HG02642 (cell line): ENCODE results near the gene IER5.

Experiments
- ATAC-seq: cut with Tn5 transposase; IDR thresholded peaks from one replicate; pipeline ENCODE4 v1.9.1; 2021; ENCODE audit warnings: mild to moderate bottlenecking; ENCODE audit not compliant: unreplicated experiment, poor library complexity

Gene IER5

DNA sequence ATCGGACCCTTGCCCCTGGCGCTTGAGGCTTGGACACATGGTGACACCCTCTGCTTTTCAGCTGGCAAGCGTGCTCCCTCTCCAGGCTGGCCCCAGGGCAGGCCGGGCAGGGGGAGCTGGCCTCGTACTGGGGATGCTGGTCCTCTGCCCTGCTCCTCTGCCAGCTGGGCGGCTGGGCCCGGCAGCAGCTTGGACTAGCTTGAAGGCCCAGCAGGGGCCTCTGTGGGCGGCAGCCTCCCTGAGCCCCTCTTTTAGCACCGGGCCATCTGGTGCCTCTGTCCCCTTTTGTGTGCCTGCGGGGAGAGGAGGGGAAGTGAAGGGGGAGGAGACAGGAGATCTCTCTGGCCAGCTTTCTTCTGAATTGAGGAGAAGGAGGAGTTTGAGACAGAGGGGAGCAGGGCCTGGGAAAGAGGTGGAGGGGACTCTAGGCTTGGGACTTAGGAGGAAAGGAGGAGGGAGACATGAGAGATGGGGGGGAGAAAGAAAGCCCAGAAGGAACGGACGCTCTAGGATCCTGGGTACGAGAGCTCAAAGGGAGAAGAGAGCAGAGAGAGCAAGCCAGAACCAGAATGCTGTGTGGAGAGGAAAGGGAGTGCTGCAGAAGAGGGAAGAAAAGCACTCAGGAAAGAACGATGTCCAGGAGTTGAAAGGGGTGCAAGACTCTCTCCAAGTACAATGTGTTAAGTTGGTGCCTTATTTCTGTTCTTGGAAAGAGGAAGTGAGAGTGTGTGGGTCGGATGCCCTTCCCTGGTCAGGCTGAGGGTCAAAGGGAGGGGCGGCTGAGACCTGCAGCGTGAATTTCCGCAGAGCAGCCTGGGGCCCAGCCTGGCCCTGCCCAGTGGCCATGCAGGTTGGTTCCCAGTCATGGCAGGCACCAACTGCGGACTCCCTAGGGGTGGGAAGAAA lies 40.3 kb downstream of the IER5 start:
- ATAC-seq: peak; percentile 46

- ATAC-seq: no peak
Measured at GRCh38 chr1:181129771-181130606, 41.5 kb downstream of the IER5 start.

DNA sequence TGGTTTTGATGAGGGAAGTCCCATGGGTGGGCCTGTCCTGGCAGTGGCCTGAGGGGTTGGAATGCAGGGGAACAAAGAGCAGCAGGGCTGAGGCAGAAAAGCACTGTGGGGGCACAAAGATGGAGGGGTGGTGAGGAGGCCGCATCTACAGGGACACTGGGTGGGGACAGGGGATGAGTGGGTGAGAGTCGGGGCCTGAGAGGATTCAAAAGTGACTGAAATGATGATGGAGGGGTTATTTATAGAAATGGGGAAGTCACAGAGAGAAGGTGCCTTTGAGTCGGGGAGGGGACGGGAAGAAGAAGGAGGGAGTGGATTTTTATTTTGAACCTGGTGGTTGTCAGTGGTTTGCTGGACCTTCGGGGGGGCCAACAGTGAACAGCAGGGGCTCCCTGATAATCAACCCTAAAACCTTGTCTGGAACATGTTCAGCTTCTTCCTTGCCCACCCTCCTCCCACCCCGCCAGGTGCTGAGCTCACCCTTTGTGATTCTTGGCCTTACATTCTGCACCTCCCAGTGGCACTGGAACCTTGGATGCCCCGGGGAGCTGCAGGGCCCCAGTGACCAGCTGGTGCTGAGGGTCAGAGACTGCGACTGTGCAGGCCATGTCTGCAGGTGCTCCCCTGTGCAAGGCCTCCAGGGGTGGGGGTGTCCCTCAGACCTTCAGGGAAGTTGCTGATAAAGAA lies 42.9 kb downstream of the IER5 start:
- ATAC-seq: peak; percentile 20

- no peak for ATAC-seq
Measured at GRCh38 chr1:181133441-181133951, 45.0 kb downstream of the IER5 start.

GRCh38 chr1:181133969-181134418 lies 45.5 kb downstream of the IER5 start:
- no peak for ATAC-seq

DNA sequence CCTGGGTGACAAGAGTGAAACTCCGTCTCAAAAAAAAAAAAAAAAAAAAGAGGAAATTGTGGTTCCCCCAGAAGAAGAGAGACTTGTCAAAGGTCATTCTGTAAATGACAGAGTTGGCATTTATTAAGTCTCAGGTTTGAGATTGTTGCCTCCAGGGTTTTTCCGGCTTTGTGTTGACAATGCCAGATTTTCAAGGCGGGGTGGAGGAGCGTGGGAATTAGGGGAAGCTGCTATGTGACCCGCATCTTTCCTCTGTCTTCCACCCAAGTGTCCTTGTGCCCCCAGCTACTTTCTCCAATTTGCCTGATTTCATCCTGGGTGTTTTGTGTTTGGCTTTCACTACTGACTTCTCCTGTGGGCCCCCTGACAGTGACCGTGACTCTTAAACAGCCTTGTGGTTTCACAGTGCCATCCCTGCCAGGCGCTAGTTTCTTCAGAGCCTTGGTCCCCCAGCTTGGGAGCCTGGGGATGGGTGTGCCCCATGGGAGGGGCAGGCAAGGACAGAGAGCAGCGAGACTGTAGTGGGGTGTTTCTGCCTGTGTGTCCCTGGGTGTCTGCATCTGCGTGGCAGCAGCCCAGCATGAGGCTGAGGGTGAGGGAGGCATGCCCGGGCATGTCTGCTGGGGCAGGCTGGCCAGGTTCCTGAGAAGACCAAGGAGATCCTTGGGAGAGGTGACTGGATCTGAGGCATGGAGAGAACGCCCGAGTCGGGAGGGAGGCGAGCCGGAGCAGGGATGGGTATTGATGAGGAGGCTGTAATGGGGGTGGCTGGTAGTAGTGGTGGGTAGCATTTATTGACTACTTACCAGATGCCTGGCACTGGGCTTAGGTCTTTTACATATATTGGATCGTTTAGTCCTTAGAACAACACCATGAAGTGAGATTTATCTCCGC lies 46.3 kb downstream of the IER5 start:
- ATAC-seq: peak; percentile 36

- no peak for ATAC-seq
Measured at GRCh38 chr1:181135437-181135731, 46.9 kb downstream of the IER5 start.

- ATAC-seq: no peak
Measured at GRCh38 chr1:181135815-181136737, 47.6 kb downstream of the IER5 start.

GRCh38 chr1:181136738-181137122 lies 48.2 kb downstream of the IER5 start:
- no peak for ATAC-seq

- ATAC-seq: no peak
Measured at GRCh38 chr1:181137217-181137743, 48.8 kb downstream of the IER5 start.

DNA sequence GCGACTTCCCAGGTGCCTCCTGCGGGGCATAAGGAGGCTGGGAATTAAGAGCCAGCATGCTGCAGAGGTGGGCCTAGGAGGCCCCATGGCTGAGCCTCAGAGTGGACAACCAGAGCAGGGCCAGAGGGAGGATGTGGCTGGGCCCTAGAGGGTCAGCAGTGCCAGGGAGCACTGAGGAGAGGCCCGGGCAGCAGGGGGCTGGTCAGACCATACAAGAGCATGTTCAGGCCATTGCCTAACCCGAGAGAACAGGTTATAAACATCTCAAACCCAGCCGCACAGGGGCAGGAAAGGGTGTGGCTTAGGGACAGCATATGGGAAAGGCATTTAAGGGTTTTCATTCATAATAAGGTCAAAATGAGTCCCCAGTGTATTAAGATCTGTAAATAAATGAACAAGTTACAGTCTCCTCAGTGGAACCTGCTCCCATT lies 51.1 kb downstream of the IER5 start:
- no peak for ATAC-seq

DNA sequence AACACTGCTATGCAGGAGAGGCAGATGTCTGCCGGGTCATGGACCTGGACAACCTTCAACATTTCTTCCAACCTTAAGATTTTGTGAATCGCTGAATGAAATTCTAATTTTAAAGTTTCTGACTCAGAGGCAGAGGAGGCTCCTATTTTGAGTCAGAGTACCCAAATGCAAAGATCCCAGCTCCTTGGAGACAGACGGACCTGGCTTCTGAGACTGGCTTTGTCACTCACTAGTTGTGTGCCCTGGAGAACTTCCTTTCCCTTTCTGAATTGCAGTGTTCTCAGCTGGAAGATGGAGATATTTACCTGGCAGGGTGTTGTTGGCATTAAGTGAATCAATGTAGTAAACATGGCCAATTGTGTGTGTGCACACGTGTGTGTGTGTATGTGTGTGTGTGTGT lies 51.9 kb downstream of the IER5 start:
- ATAC-seq: no peak

- no peak for ATAC-seq
Measured at GRCh38 chr1:181140891-181141290, 52.4 kb downstream of the IER5 start.

- no peak for ATAC-seq
Measured at GRCh38 chr1:181141431-181141910, 53.0 kb downstream of the IER5 start.
